ENCODE results near the gene SLFN14.
"Not testable (repeated sequence)": the region's sequence is repeated elsewhere in the genome, so short reads cannot be mapped to it uniquely, and the experiment has no call there.

DNA sequence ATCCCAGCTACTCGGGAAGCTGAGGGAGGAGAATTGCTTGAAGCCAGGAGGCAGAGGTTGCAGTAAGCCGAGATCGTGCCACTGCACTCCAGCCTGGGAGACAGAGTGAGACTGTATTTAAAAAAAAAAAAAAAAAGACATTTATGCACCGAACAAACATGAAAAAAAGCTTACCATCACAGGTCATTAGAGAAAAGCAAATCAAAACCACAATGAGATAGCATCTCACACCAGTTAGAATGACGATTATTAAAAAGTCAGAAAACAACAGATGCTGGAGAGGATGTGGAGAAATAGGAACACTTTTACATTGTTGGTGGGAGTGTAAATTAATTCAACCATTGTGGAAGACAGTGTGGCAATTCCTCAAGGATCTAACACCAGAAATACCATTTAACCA is 42.2 kb downstream of the SLFN14 start:
- not testable (repeated sequence) for TF ChIP-seq CTCF (IDR thresholded peaks at IDR 0.05); ZFX (IDR thresholded peaks at IDR 0.05; ENCODE audit: borderline replicate concordance)
